HFF-Myc (cell line): ENCODE data around the gene MSH2.

Experiments
- DNase-seq: peaks from one replicate; pipeline ENCODE4 v3.0.0-alpha.2; 2011; ENCODE audit warnings: low read depth; ENCODE audit errors: extremely low read depth
- H3K4me3 ChIP-seq: replicated peaks from 2 replicates; pipeline ENCODE4 v1.5.1; 2011; ENCODE audit warnings: low read depth, mild to moderate bottlenecking, control low read depth, low read length
- CTCF ChIP-seq: IDR thresholded peaks from 2 replicates; pipeline ENCODE4 v1.5.1; 2012; ENCODE audit warnings: mild to moderate bottlenecking, low read depth, low read length, control low read depth; ENCODE audit errors: missing control alignments

MSH2 gene

DNA sequence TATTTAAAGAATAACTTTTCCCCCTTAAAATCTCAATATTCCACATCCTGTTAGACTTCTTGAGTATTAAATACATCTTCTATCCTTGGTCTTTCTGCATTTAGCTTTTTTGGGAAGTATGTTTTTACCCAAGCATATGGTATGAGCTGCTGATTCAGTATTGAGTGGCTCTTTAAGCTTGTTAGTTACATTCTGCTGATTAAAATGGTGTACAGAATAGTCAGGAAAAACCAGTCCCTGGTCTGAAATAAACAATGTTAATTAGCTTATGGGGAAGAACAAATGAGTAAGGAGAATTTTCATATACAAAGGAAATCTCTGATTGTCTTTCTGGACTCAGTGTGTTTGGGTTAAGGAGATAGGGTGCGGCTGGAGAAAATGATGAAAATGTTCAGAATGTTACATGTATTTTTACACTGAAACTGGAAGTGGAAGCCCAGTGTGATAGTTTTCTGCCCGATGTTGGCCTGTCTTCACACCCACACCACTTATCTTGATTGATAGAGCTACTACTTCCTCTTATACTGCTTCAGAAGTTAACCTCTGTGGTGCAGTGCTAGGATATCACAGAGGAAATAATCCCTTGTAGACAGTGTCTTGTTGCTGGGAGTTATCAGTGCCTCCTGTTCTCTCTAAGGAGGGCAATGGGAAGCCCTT, 84.0 kb downstream of the MSH2 start:
- no peak for TF ChIP-seq CTCF
- no peak for DNase-seq
- H3K4me3 ChIP-seq = no peak overlapping the region

DNA sequence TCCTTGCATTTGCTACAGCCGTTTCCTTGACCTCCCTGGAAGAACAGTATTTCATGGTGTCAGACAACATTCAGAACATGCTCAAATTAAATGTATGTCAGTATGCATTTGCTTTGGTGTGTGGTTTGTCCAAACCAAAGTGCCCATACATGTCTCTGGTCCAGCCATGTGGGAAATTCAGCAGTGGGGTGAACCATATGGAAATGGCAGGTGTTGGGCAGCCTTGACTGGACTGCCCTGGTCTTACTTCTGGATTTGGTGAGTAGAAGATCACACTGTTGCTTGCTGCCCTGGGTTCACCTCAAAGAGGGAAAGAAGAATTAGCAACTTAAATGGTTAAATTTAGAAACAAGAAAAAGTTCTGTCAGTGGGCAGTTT, 84.5 kb downstream of the MSH2 start:
- no peak for TF ChIP-seq CTCF
- DNase-seq = no peak
- H3K4me3 ChIP-seq = no peak overlapping the region

- DNase-seq = peak; percentile 45
- TF ChIP-seq CTCF = no peak
These were observed 86.1 kb downstream of the MSH2 start for GRCh38 chr2:47488870-47489584.

DNA sequence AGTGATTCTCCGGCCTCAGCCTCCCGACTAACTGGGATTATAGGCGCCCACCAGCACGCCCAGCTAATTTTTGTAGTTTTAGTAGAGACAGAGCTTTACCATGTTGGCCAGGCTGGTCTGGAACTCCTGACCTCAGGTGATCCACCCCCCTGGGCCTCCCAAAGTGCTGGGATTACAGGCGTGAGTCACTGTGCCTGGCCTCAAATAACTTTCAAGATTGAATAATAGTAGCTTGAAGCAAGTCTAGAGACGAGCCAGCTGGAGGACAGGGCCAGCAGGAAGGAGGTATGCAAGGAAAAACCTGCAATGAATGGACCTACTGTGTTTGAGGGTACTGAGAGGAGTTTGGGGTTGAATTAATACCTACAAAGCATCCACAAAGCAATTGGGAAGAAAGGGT, 87.5 kb downstream of the MSH2 start:
- no peak for TF ChIP-seq CTCF
- H3K4me3 ChIP-seq = no peak overlapping the region
- DNase-seq = no peak

More at GRCh38 chr2:47488870-47489584, 86.1 kb downstream of the MSH2 start:
- H3K4me3 ChIP-seq = no peak overlapping the region

DNA sequence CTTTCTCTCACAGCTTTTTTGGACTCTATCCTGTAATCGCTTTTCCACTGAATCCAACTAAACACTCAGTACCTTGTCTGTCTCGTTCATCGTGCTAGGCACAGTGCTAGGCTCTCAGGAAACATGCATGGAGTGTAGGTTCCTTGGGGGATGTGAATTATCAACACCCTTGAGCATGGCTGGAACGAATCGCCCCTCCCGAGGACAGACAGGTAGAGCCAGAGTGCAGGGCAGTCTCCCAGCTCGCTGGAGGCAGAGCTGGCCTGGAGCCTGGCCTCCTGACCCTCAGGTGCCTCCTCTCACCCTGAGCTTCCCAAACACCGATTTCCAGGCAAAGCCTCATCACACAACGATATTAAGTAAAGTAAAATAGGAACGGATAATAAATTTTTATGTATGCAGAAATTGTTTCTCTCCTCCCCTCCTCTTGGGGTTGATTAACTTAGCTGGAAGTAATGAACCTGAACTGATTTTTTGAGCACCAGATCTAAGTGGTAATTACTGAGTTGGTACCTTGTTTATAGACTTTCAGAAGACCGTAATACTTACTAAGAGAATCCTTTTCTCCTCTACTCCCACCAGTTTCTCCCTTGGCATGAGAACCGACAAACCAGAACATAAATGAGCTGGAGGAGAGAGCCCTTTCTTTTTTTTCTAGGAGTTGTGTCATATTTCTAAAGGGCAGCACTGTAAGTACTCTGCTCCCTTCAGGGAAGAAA, 90.5 kb downstream of the MSH2 start:
- TF ChIP-seq CTCF = no peak
- no peak for DNase-seq
- H3K4me3 ChIP-seq = no peak overlapping the region

GRCh38 chr2:47494267-47495130, 91.5 kb downstream of the MSH2 start:
- DNase-seq = no peak
- no peak for TF ChIP-seq CTCF
- H3K4me3 ChIP-seq = no peak overlapping the region
